Spleen (tissue), 11 donors: Measurements from ENCODE around the gene IQCE. TPM values are rescaled to one million over a fixed set of nuclear protein-coding genes. Genes with fewer than 3 reads are reported as not detected.

ENCODE experiments used
- DNase-seq: peaks from one replicate; pipeline ENCODE4 v3.0.0-alpha.2; 2020
- H3K27ac ChIP-seq, 8 donors: fragments of 200-600 bp; sonication (generic) in 7 of 8; 1 replicate in 4 of 8; 2 replicates in 4 of 8; pipeline versions ENCODE4 v1.5.0 to v1.8.0; 2016 to 2021; ENCODE audit warnings: inconsistent platforms in 4 of 8, mild to moderate bottlenecking in 4 of 8, moderate library complexity in 1 of 8
- H3K27me3 ChIP-seq, 7 donors: fragments of 200-600 bp; sonication (generic) in 6 of 7; replicated peaks in 1 of 7; 1 replicate in 4 of 7; 2 replicates in 3 of 7; pipeline versions ENCODE4 v1.5.0 to v1.8.0; 2016 to 2021; ENCODE audit warnings: inconsistent platforms in 3 of 7, mild to moderate bottlenecking in 1 of 7
- H3K36me3 ChIP-seq, 6 donors: fragments of 200-600 bp; sonication (generic) in 5 of 6; 1 replicate in 4 of 6; 2 replicates in 2 of 6; pipeline versions ENCODE4 v1.5.0 to v1.8.0; 2016 to 2021; ENCODE audit warnings: inconsistent platforms in 2 of 6
- H3K4me1 ChIP-seq, 6 donors: fragments of 200-600 bp; sonication (generic) in 5 of 6; 1 replicate in 3 of 6; 2 replicates in 3 of 6; pipeline versions ENCODE4 v1.5.0 to v1.8.0; 2016 to 2021; ENCODE audit warnings: inconsistent platforms in 3 of 6
- H3K4me3 ChIP-seq, 8 donors: fragments of 200-600 bp; sonication (generic) in 7 of 8; 1 replicate in 4 of 8; 2 replicates in 4 of 8; pipeline versions ENCODE4 v1.5.0 to v1.8.0; 2016 to 2021; ENCODE audit warnings: inconsistent platforms in 4 of 8, mild to moderate bottlenecking in 4 of 8, moderate library complexity in 2 of 8
- H3K9me3 ChIP-seq, 8 donors: fragments of 200-600 bp; sonication (generic) in 7 of 8; 1 replicate in 4 of 8; 2 replicates in 4 of 8; pipeline versions ENCODE4 v1.5.0 to v1.8.0; 2016 to 2021; ENCODE audit warnings: inconsistent platforms in 4 of 8
- CTCF ChIP-seq, 11 experiments: fragments of 200-600 bp in 7 of 11; fragments of 450-650 bp in 4 of 11; sonication (generic) in 4 of 11; IDR thresholded peaks in 8 of 11; conservative IDR thresholded peaks in 3 of 11; 1 replicate in 7 of 11; 2 replicates in 4 of 11; pipeline versions ENCODE4 v1.4.0 to v1.8.0; 2016 to 2021; ENCODE audit warnings: antibody characterized with exemption in 11 of 11, inconsistent platforms in 4 of 11, mild to moderate bottlenecking in 1 of 11
- POLR2A ChIP-seq, 3 donors: fragments of 450-650 bp; IDR thresholded peaks; one replicate each; pipeline ENCODE4 v1.5.1; 2017; ENCODE audit warnings: antibody characterized with exemption in 3 of 3, mild to moderate bottlenecking in 1 of 3
- POLR2AphosphoS5 ChIP-seq, 3 donors: sonication (generic); formaldehyde crosslinking; IDR thresholded peaks; one replicate each; pipeline ENCODE4 v1.5.1; 2017; ENCODE audit warnings: antibody characterized with exemption in 3 of 3
- WGBS, 5 donors: extraction: QIAGEN DNeasy Blood & Tissue Kit in 3 of 5; methylation state at CpG; one replicate each; pipeline versions ENCODE4 v1.1.5 to v1.1.7; 2013 to 2018; 5-methylcytosine and 5-hydroxymethylcytosine counted together
- intact Hi-C: fragments of 100-400 bp; cut with DNase I; formaldehyde crosslinking; loops from one replicate; pipeline ENCODE4 v1.15.0; 2023; ENCODE audit warnings: low total_unique reads
- polyA plus RNA-seq, 3 donors: library from polyadenylated mRNA; stranded (reverse); fragments of 200-250 nt; gene quantifications; one replicate each; pipeline ENCODE4 v1.2.1, GENCODE V29; 2013
- total RNA-seq, 7 donors: library from RNA; depleted of rRNA in 3 of 7; stranded (reverse); fragments of >200 nt in 3 of 7; fragmentation: NEBNext Ultra II Directional in 4 of 7; extraction: Animal tissue kit (Norgen Biotek cat#: 25700) in 4 of 7; gene quantifications; one replicate each; pipeline versions ENCODE4 v1.1.0 to v1.2.1, GENCODE V29; 2016 to 2021
- donor health status: healthy with polysubstance abuse.
- donor health status: DM: no; HTN: no; CAD: no; lungs with moderate emphysema.
- donor health status: DM: no; HTN: no; CAD: no.
- donor health status: Bipolar disorder and iron deficiency.
- donor health status: healthy.
- donor health status: DM: no; HTN: no; CAD: no.
- donor health status: DM: yes; HTN: yes; CAD: no.

The IQCE gene
- total and polyA plus RNA-seq, 10 donors: 1.2 to 17.1 (median 11.4) TPM

- no peaks in the 10 kb centered on the region for H3K27me3 ChIP-seq
- TF ChIP-seq POLR2A (IDR thresholded peaks at IDR 0.05) (no peak), POLR2AphosphoS5 (IDR thresholded peaks at IDR 0.05) (peak; percentile 75 to 85 (median 82))
- H3K27ac ChIP-seq: peak overlapping the region; percentile 73 to 97 (median 90)
- intact Hi-C loops: no loop called here
- peak; percentile 94 for DNase-seq
- H3K9me3 ChIP-seq: no peaks in the 10 kb centered on the region
- WGBS, 5 donors: 4 to 15% (median 14%) methylated on average over 4 to 27 of the region's 27 CpGs
- peaks cover 52 to 80% (median 64%) of the 10 kb centered on the region in 6 donors for H3K4me1 ChIP-seq
- no peaks in the 10 kb centered on the region for H3K36me3 ChIP-seq
- peak overlapping the region in 5 of 8 donors; percentile 9 to 55 (median 13) for H3K4me3 ChIP-seq
Observed at GRCh38 chr7:2510909-2511768, 47.6 kb upstream of the IQCE start.

- peak; percentile 88 for DNase-seq
- peaks cover 52 to 87% (median 67%) of the 10 kb centered on the region in 6 donors for H3K4me1 ChIP-seq
- WGBS, 5 donors: 29 to 45% (median 30%) methylated on average over 4 to 18 of the region's 18 CpGs
- no peaks in the 10 kb centered on the region for H3K36me3 ChIP-seq
- H3K27ac ChIP-seq: peak overlapping the region; percentile 73 to 97 (median 90)
- TF ChIP-seq POLR2A (IDR thresholded peaks at IDR 0.05) (no peak), CTCF (IDR thresholded peaks at IDR 0.05 in 8 of 11, conservative IDR thresholded peaks at IDR 0.05 in 3 of 11) (no peak), POLR2AphosphoS5 (IDR thresholded peaks at IDR 0.05) (no peak)
- intact Hi-C loops: no loop called here
- H3K9me3 ChIP-seq: no peaks in the 10 kb centered on the region
- H3K4me3 ChIP-seq: peak overlapping the region in 2 of 8 donors; percentile 13 to 55
- H3K27me3 ChIP-seq: no peaks in the 10 kb centered on the region
Observed at GRCh38 chr7:2511769-2512168, 47.0 kb upstream of the IQCE start.

- no peak for DNase-seq
- peak overlapping the region; percentile 73 to 97 (median 90) for H3K27ac ChIP-seq
- H3K4me1 ChIP-seq: peaks cover 52 to 88% (median 68%) of the 10 kb centered on the region in 6 donors
- H3K4me3 ChIP-seq: peak overlapping the region in 1 of 8 donors; percentile 55
- no peaks in the 10 kb centered on the region for H3K9me3 ChIP-seq
- intact Hi-C loops: no loop called here
- no peaks in the 10 kb centered on the region for H3K36me3 ChIP-seq
- no peaks in the 10 kb centered on the region for H3K27me3 ChIP-seq
- 38 to 47% (median 42%) methylated on average over 8 to 12 of the region's 12 CpGs for WGBS, 5 donors
- TF ChIP-seq POLR2A (IDR thresholded peaks at IDR 0.05) (no peak), POLR2AphosphoS5 (IDR thresholded peaks at IDR 0.05) (peak in 1 of 3 donors; percentile 32), CTCF (IDR thresholded peaks at IDR 0.05 in 8 of 11, conservative IDR thresholded peaks at IDR 0.05 in 3 of 11) (no peak)
Observed at GRCh38 chr7:2512179-2512661, 46.6 kb upstream of the IQCE start.

- Histone ChIP-seq H3K27me3 (no peaks in the 10 kb centered on the region), H3K27ac (peak overlapping the region; percentile 73 to 97 (median 90)), H3K36me3 (no peaks in the 10 kb centered on the region), H3K4me3 (no peak overlapping the region), H3K4me1 (peaks cover 49 to 88% (median 65%) of the 10 kb centered on the region in 6 donors), H3K9me3 (no peaks in the 10 kb centered on the region)
- WGBS, 5 donors: 76 to 90% (median 86%) methylated on average over 3 of the region's 3 CpGs
- no peak for DNase-seq
- TF ChIP-seq POLR2AphosphoS5 (IDR thresholded peaks at IDR 0.05): no peak
- TF ChIP-seq POLR2A (IDR thresholded peaks at IDR 0.05): no peak
- no peak for TF ChIP-seq CTCF (IDR thresholded peaks at IDR 0.05 in 8 of 11, conservative IDR thresholded peaks at IDR 0.05 in 3 of 11)
- intact Hi-C loops: no loop called here
Observed at GRCh38 chr7:2512713-2513112, 46.1 kb upstream of the IQCE start.
